Caco-2 (cell line): ENCODE results near the gene DOK6. TPM values are rescaled to one million over a fixed set of nuclear protein-coding genes. Genes with fewer than 3 reads are reported as not detected.

ENCODE experiments used
- BruUV-seq: library from RNA; stranded (reverse); fragments of 400-500 nt; replicated peaks from 2 replicates; lab custom pipeline; 2021; lab: Mats Ljungman, UMichigan
- CTCF ChIA-PET: fragments of 300-600 bp; sonication (Branson Sonifier 250); formaldehyde crosslinking; loops from one replicate; lab custom pipeline; 2022; ENCODE audit warnings: antibody characterized with exemption; lab: Charles Lee
- POLR2A ChIA-PET: fragments of 300-600 bp; sonication (Branson Sonifier 250); formaldehyde crosslinking; loops from one replicate; lab custom pipeline; 2022; ENCODE audit warnings: antibody characterized with exemption; lab: Charles Lee
- DNase-seq, 2 experiments: peaks; one replicate each; pipeline versions ENCODE4 v3.0.0 to v3.0.0-alpha.2; 2020 to 2022
- H3K27me3 ChIP-seq: replicated peaks from 2 replicates; pipeline ENCODE4 v1.6.0; 2011; ENCODE audit warnings: low read length; ENCODE audit not compliant: control insufficient read depth, insufficient read depth
- H3K36me3 ChIP-seq: 2 replicates; pipeline ENCODE4 v1.5.1; 2011; ENCODE audit warnings: low read length; ENCODE audit not compliant: control insufficient read depth, insufficient read depth
- H3K4me1 ChIP-seq: fragments of 250-450 bp; sonication (Bioruptor Pico); 2 replicates; pipeline ENCODE4 v1.5.1; 2020; ENCODE audit warnings: mild to moderate bottlenecking
- H3K4me3 ChIP-seq: 2 replicates; pipeline ENCODE4 v1.5.1; 2011; ENCODE audit warnings: low read depth, mild to moderate bottlenecking, control low read depth, low read length
- H3K9me3 ChIP-seq: fragments of 250-450 bp; sonication (Bioruptor Pico); 2 replicates; pipeline ENCODE4 v1.5.1; 2020; ENCODE audit warnings: mild to moderate bottlenecking, moderate library complexity
- H3K27ac Mint-ChIP-seq: one replicate; pipeline ENCODE4 v1.8.0; 2022; ENCODE audit warnings: mixed read lengths; ENCODE audit not compliant: unreplicated experiment
- H3K27me3 Mint-ChIP-seq: one replicate; pipeline ENCODE4 v1.8.0; 2022; ENCODE audit warnings: mixed read lengths; ENCODE audit not compliant: insufficient read depth, unreplicated experiment
- H3K36me3 Mint-ChIP-seq: one replicate; pipeline ENCODE4 v1.8.0; 2022; ENCODE audit warnings: mild to moderate bottlenecking, mixed read lengths; ENCODE audit not compliant: insufficient read depth, unreplicated experiment
- H3K4me1 Mint-ChIP-seq: one replicate; pipeline ENCODE4 v1.8.0; 2022; ENCODE audit warnings: low read depth, mixed read lengths; ENCODE audit not compliant: unreplicated experiment
- H3K4me3 Mint-ChIP-seq: one replicate; pipeline ENCODE4 v1.8.0; 2022; ENCODE audit warnings: mild to moderate bottlenecking, moderate library complexity, mixed read lengths; ENCODE audit not compliant: unreplicated experiment
- H3K9me3 Mint-ChIP-seq: one replicate; pipeline ENCODE4 v1.8.0; 2022; ENCODE audit warnings: mixed read lengths; ENCODE audit not compliant: unreplicated experiment
- intact Hi-C: fragments of 100-400 bp; cut with micrococcal nuclease; formaldehyde crosslinking; loops from one replicate; pipeline ENCODE4 v1.10.0; 2022; ENCODE audit not compliant: unreplicated experiment
- total RNA-seq: library from RNA; stranded (reverse); gene quantifications from 2 replicates; pipeline ENCODE4 v1.2.3, GENCODE V29; 2022
- TF ChIP-seq, protein P1 (sequence below), 2 experiments: fragments of 200-600 bp in 1 of 2; IDR thresholded peaks; 1 replicate in 1 of 2; 2 replicates in 1 of 2; pipeline versions ENCODE4 v1.5.1 to v1.8.0; 2011 to 2022; ENCODE audit warnings: antibody characterized with exemption in 1 of 2, control low read depth in 1 of 2, inconsistent platforms in 1 of 2, low read depth in 1 of 2, low read length in 1 of 2, mild to moderate bottlenecking in 1 of 2, moderate library complexity in 1 of 2; ENCODE audit not compliant: insufficient read depth in 1 of 2, severe bottlenecking in 1 of 2, unreplicated experiment in 1 of 2

DOK6 gene
- total RNA-seq, 1 experiment from 2014 or later: not detected

DNA sequence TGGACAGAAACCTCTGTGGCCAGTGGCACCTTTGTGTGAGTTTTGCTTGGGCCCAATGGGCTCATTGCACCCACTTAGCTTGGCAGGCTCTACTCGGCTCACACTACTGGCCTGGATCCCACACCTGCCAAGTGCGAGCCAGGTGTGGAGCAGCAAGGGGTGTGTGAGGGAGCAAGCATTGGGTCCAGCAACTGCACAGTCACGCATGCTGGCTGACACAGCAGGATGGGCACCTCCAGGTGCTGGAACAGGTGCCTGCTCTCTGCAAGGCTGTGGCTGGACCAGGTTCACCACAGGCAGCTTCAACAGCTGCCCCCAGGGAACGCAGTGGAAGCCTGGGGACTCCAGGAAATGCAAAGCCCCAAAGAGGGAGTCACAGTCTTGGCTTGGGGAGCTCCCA is 94.2 kb downstream of the DOK6 start:
- H3K9me3 Mint-ChIP-seq: no peaks in the 10 kb centered on the region
- ChIA-PET POLR2A (no interaction called here), CTCF (no interaction called here)
- Histone ChIP-seq H3K4me3 (no peak overlapping the region), H3K4me1 (no peaks in the 10 kb centered on the region), H3K36me3 (no peaks in the 10 kb centered on the region), H3K27me3 (no peaks in the 10 kb centered on the region), H3K9me3 (no peaks in the 10 kb centered on the region)
- no peak overlapping the region for H3K27ac Mint-ChIP-seq
- TF ChIP-seq, protein P1, sequence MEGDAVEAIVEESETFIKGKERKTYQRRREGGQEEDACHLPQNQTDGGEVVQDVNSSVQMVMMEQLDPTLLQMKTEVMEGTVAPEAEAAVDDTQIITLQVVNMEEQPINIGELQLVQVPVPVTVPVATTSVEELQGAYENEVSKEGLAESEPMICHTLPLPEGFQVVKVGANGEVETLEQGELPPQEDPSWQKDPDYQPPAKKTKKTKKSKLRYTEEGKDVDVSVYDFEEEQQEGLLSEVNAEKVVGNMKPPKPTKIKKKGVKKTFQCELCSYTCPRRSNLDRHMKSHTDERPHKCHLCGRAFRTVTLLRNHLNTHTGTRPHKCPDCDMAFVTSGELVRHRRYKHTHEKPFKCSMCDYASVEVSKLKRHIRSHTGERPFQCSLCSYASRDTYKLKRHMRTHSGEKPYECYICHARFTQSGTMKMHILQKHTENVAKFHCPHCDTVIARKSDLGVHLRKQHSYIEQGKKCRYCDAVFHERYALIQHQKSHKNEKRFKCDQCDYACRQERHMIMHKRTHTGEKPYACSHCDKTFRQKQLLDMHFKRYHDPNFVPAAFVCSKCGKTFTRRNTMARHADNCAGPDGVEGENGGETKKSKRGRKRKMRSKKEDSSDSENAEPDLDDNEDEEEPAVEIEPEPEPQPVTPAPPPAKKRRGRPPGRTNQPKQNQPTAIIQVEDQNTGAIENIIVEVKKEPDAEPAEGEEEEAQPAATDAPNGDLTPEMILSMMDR (IDR thresholded peaks at IDR 0.05; ENCODE audit: insufficient read depth in 1 of 2, low read depth in 1 of 2, low read length in 1 of 2, severe bottlenecking in 1 of 2, unreplicated experiment in 1 of 2): no peak
- H3K4me1 Mint-ChIP-seq: no peaks in the 10 kb centered on the region
- peaks cover under 1% of the 10 kb centered on the region for H3K27me3 Mint-ChIP-seq
- BruUV-seq: no TSS peak
- no peaks in the 10 kb centered on the region for H3K36me3 Mint-ChIP-seq
- DNase-seq: no peak
- no peak overlapping the region for H3K4me3 Mint-ChIP-seq
- intact Hi-C loops: no loop called here

DNA sequence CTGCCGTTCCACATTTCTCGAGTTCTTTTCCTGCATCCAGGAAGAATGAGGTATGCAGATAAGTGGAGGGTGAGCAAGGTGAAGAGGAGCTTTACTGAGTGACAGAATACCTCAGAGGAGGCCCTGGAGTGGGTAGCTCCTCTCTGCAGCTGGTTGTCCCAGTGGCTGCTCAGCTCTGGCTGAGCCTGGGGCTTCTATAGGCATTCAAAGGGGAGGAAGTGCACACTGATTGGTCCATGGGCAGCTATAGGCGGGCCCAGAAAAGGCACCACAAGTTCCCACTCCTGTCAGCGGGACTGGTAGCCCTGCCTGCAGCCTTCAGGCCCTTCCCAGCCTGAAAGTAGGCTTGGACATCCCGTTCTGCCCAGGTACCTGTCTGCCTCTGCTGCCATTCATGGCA is 94.7 kb downstream of the DOK6 start:
- no peak for DNase-seq
- no TSS peak for BruUV-seq
- CTCF ChIA-PET: no interaction called here
- H3K36me3 Mint-ChIP-seq: no peaks in the 10 kb centered on the region
- Histone ChIP-seq H3K4me1 (no peaks in the 10 kb centered on the region), H3K4me3 (no peak overlapping the region), H3K27me3 (no peaks in the 10 kb centered on the region), H3K36me3 (no peaks in the 10 kb centered on the region), H3K9me3 (no peaks in the 10 kb centered on the region)
- H3K4me3 Mint-ChIP-seq: no peak overlapping the region
- intact Hi-C loops: no loop called here
- POLR2A ChIA-PET: no interaction called here
- H3K27ac Mint-ChIP-seq: no peak overlapping the region
- H3K27me3 Mint-ChIP-seq: peaks cover 4% of the 10 kb centered on the region
- H3K9me3 Mint-ChIP-seq: no peaks in the 10 kb centered on the region
- TF ChIP-seq, protein P1 (IDR thresholded peaks at IDR 0.05; ENCODE audit: insufficient read depth in 1 of 2, low read depth in 1 of 2, low read length in 1 of 2, severe bottlenecking in 1 of 2, unreplicated experiment in 1 of 2): no peak
- no peaks in the 10 kb centered on the region for H3K4me1 Mint-ChIP-seq

DNA sequence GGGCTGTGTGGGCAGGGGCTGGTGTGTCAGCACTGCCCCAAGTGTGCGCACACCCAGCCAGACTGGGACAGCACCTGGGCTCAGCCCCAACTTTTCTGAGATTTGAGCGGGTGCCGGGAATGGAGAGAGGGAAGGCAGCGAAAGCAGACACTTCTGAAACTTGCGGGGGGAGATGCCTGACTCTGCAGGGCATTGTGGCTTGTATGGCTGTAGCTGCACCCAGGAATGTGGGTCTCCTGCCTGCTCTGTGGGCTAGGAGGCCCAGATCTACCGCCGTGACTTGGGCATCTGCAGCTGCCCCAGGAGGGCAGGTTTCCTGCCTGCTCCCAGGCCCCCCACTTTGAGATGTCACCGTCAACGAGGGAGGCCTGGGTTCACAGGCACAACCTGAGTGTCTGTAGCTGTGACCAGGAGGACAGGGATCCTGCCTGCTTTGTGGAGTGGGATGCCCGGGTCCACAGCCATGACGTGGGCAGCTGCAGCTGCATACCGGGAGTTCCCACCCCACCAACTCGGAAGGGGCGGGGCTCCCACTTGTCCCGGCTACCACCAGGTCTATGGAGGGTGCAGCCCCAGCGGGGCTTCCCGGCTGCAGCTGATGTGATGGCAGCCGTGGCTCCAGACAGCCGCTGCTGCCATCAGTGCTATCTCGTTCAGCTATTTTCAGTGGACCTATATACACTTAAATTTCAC is 95.3 kb downstream of the DOK6 start:
- Histone ChIP-seq H3K9me3 (no peaks in the 10 kb centered on the region), H3K36me3 (no peaks in the 10 kb centered on the region), H3K4me3 (no peak overlapping the region), H3K27me3 (no peaks in the 10 kb centered on the region), H3K4me1 (no peaks in the 10 kb centered on the region)
- no peak for DNase-seq
- ChIA-PET CTCF (no interaction called here), POLR2A (no interaction called here)
- no peaks in the 10 kb centered on the region for H3K36me3 Mint-ChIP-seq
- H3K9me3 Mint-ChIP-seq: no peaks in the 10 kb centered on the region
- H3K27me3 Mint-ChIP-seq: peaks cover 4% of the 10 kb centered on the region
- no peaks in the 10 kb centered on the region for H3K4me1 Mint-ChIP-seq
- H3K4me3 Mint-ChIP-seq: no peak overlapping the region
- TF ChIP-seq, protein P1 (IDR thresholded peaks at IDR 0.05; ENCODE audit: insufficient read depth in 1 of 2, low read depth in 1 of 2, low read length in 1 of 2, severe bottlenecking in 1 of 2, unreplicated experiment in 1 of 2): no peak
- intact Hi-C loops: no loop called here
- no peak overlapping the region for H3K27ac Mint-ChIP-seq
- BruUV-seq: no TSS peak
